BLaER1 treated with 17β-estradiol and CSF1 and Interleukin-3, amounts not matched to agents 10 nM and 100 nM (cell line): ENCODE measurements around the gene GALNT18.

Experiments used
- H3K27ac ChIP-seq, 11 experiments: shearing (Covaris generic); formaldehyde crosslinking; 2 replicates each; pipeline ENCODE4 v1.8.1; 2022
- H3K27me3 ChIP-seq, 11 experiments: shearing (Covaris generic); formaldehyde crosslinking; 2 replicates each; pipeline ENCODE4 v1.8.1; 2022
- H3K36me3 ChIP-seq, 11 experiments: shearing (Covaris generic); formaldehyde crosslinking; 2 replicates each; pipeline ENCODE4 v1.8.1; 2022
- H3K4me1 ChIP-seq, 10 experiments: shearing (Covaris generic); formaldehyde crosslinking; 2 replicates each; pipeline ENCODE4 v1.8.1; 2022
- H3K4me2 ChIP-seq, 11 experiments: shearing (Covaris generic); formaldehyde crosslinking; 2 replicates each; pipeline ENCODE4 v1.8.1; 2022
- H3K4me3 ChIP-seq, 10 experiments: shearing (Covaris generic); formaldehyde crosslinking; 2 replicates each; pipeline ENCODE4 v1.8.1; 2022
- H3K9ac ChIP-seq, 11 experiments: shearing (Covaris generic); formaldehyde crosslinking; 2 replicates each; pipeline ENCODE4 v1.8.1; 2022
- H3K9me3 ChIP-seq, 11 experiments: shearing (Covaris generic); formaldehyde crosslinking; replicated peaks in 1 of 11; 2 replicates each; pipeline ENCODE4 v1.8.1; 2022
- H4K20me1 ChIP-seq, 11 experiments: shearing (Covaris generic); formaldehyde crosslinking; 2 replicates each; pipeline ENCODE4 v1.8.1; 2022
- Cebpa-rat ChIP-seq, 11 experiments: shearing (Covaris generic); IDR thresholded peaks; 2 replicates each; pipeline ENCODE4 v1.8.1; 2022

GALNT18 gene

DNA sequence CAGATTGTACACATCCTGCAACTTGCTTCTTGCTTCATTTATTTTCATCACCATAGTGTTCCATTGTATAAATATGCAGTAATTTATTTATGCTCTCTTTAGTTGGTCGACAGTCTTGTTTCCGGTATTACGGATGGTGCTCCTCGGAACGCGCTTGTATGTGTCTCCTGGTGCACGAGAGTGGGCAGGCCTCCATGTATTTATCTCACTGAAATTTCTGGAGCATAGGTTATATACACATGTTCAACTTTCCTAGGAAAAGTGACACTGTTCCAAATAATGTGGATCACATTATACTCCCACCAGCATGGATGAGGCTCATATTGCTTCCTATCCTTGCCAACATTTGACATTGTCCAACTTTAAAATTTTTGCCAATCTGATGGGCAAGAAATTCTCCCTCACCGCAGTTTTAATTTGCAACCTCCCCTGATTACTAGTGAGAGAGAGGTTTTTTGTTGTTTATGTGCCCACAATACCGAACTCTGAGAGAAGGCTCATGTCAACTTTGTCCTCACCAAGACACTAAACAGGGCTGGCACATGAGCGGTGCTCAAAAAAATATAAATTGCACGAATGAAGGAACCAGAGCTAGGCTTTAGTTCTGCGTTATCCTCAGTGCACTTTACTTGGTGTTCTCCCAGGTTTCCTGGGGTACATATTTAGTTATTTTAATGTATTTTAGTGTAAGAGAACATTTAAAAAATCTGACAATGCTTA lies 272.5 kb downstream of the GALNT18 start:
- no peaks in the 10 kb centered on the region for H3K27me3 ChIP-seq
- no peaks in the 10 kb centered on the region for H4K20me1 ChIP-seq
- H3K4me2 ChIP-seq, result no peak overlapping the region
- H3K9me3 ChIP-seq, result no peaks in the 10 kb centered on the region
- H3K36me3 ChIP-seq, result no peaks in the 10 kb centered on the region
- H3K9ac ChIP-seq, result no peak overlapping the region
- no peak for TF ChIP-seq Cebpa-rat (IDR thresholded peaks at IDR 0.05)
- H3K4me1 ChIP-seq, result no peaks in the 10 kb centered on the region
- H3K27ac ChIP-seq, result no peak overlapping the region
- H3K4me3 ChIP-seq, result no peak overlapping the region

DNA sequence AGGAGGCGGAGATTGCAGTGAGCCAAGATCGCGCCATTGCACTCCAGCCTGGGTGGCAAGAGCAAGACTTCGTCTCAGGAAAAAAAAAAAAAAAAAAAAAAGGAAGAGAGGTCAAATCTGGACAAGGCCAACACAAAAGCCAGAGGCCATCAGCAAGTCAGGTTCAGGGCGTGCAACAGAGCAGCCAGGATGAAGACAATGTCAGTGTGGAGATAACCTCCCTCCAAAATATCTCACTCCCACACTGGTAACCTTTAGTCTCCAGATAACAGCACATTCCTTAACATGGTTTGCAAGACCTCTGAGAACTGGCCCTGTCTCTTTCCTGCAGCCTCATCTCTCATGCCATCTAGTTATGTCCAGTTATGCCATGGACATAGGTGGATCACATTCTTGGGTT lies 273.5 kb downstream of the GALNT18 start:
- no peaks in the 10 kb centered on the region for H4K20me1 ChIP-seq
- no peak overlapping the region for H3K27ac ChIP-seq
- TF ChIP-seq Cebpa-rat (IDR thresholded peaks at IDR 0.05), result no peak
- H3K36me3 ChIP-seq, result no peaks in the 10 kb centered on the region
- no peak overlapping the region for H3K9ac ChIP-seq
- no peak overlapping the region for H3K4me2 ChIP-seq
- no peaks in the 10 kb centered on the region for H3K4me1 ChIP-seq
- no peaks in the 10 kb centered on the region for H3K9me3 ChIP-seq
- H3K27me3 ChIP-seq, result no peaks in the 10 kb centered on the region
- no peak overlapping the region for H3K4me3 ChIP-seq

DNA sequence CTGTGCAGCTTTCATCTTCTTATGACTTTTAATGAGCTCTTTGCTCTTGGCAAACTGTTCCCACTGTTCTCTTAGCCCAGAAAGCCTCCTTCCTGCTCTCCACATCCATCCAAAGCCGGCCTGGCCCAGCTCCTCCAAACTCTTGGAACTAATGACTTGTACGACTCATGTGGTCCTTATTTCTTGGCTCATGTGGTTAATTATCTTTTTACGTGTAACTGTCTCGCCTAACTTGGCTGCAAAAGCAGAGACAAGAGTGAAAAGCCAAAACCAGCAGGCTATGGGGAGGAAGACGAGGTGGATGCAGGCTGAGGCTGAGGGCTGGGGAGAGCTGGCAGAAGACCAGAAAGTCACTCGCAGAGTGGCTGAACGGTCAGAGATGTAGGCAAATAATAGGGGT lies 274.2 kb downstream of the GALNT18 start:
- H3K4me3 ChIP-seq, result no peak overlapping the region
- no peak for TF ChIP-seq Cebpa-rat (IDR thresholded peaks at IDR 0.05)
- no peaks in the 10 kb centered on the region for H3K36me3 ChIP-seq
- no peaks in the 10 kb centered on the region for H3K4me1 ChIP-seq
- H4K20me1 ChIP-seq, result no peaks in the 10 kb centered on the region
- no peaks in the 10 kb centered on the region for H3K27me3 ChIP-seq
- no peaks in the 10 kb centered on the region for H3K9me3 ChIP-seq
- H3K9ac ChIP-seq, result no peak overlapping the region
- H3K4me2 ChIP-seq, result no peak overlapping the region
- no peak overlapping the region for H3K27ac ChIP-seq

DNA sequence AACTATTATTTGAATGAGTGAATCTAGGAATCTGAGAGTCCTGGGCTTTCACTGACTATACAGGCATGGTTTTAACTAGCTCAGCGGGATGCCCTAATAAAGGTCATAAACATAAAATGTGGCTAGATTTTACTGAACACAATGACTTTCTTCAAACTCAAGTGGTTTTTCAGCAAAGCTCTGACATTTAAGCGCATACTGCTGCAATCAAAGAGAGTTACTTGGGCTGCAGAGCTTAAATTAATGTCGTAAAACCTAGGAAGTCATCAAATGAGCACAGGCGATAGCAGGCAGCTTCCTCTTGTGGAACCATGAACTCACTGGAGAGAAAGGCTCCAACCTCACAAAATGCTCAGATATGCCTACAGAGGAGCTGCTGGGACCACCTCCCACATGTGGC lies 275.5 kb downstream of the GALNT18 start:
- no peak overlapping the region for H3K9ac ChIP-seq
- no peaks in the 10 kb centered on the region for H4K20me1 ChIP-seq
- no peak overlapping the region for H3K27ac ChIP-seq
- no peak for TF ChIP-seq Cebpa-rat (IDR thresholded peaks at IDR 0.05)
- no peaks in the 10 kb centered on the region for H3K9me3 ChIP-seq
- no peaks in the 10 kb centered on the region for H3K4me1 ChIP-seq
- no peak overlapping the region for H3K4me2 ChIP-seq
- H3K27me3 ChIP-seq, result no peaks in the 10 kb centered on the region
- H3K4me3 ChIP-seq, result no peak overlapping the region
- H3K36me3 ChIP-seq, result no peaks in the 10 kb centered on the region

DNA sequence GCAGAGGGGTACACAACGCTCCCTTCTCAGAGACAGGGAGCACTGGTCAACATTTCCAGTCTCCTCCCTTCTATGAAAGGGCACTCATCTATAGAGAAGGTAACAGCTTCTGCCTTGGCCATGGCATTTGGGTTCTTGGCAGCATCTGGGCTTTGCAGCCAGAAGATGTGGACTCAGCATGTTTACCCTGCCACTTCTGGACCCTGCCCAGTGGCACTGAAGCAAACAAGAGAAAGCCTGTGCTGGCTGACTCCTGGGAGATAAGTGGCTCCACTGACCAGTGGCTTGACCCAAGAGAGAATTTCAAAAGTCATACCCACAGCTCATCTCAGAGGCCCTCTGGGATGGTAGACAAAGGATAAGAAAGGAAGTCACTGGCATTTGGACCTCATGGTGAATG lies 276.7 kb downstream of the GALNT18 start:
- H3K4me3 ChIP-seq, result no peak overlapping the region
- H3K27me3 ChIP-seq, result no peaks in the 10 kb centered on the region
- H3K9me3 ChIP-seq, result no peaks in the 10 kb centered on the region
- no peaks in the 10 kb centered on the region for H4K20me1 ChIP-seq
- no peaks in the 10 kb centered on the region for H3K36me3 ChIP-seq
- no peak for TF ChIP-seq Cebpa-rat (IDR thresholded peaks at IDR 0.05)
- H3K27ac ChIP-seq, result no peak overlapping the region
- H3K9ac ChIP-seq, result no peak overlapping the region
- H3K4me2 ChIP-seq, result no peak overlapping the region
- no peaks in the 10 kb centered on the region for H3K4me1 ChIP-seq

DNA sequence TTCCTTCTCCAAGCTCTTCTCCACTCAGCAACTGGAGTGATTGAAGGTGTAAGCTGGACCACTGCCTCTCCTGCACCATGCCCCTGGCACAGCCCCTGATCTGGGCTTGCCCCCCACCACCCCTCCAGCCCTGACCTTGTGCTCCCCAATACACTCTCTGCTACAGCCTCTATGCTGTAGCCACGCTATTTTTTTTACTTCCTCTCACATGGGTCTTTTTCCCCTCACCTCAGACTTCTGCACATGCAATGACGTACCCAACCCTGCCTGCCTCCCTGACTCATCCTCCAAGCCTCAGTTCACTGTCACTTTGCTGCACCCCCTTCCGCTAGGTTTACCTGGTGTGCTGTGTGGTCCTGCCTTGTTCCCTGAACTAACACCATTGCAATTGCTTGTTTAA lies 277.8 kb downstream of the GALNT18 start:
- Histone ChIP-seq H3K4me3 (no peak overlapping the region), H3K9me3 (no peaks in the 10 kb centered on the region), H3K36me3 (no peaks in the 10 kb centered on the region), H3K27ac (no peak overlapping the region), H3K4me1 (no peaks in the 10 kb centered on the region), H3K4me2 (no peak overlapping the region), H3K9ac (no peak overlapping the region), H3K27me3 (no peaks in the 10 kb centered on the region), H4K20me1 (no peaks in the 10 kb centered on the region)
- TF ChIP-seq Cebpa-rat (IDR thresholded peaks at IDR 0.05), result no peak

DNA sequence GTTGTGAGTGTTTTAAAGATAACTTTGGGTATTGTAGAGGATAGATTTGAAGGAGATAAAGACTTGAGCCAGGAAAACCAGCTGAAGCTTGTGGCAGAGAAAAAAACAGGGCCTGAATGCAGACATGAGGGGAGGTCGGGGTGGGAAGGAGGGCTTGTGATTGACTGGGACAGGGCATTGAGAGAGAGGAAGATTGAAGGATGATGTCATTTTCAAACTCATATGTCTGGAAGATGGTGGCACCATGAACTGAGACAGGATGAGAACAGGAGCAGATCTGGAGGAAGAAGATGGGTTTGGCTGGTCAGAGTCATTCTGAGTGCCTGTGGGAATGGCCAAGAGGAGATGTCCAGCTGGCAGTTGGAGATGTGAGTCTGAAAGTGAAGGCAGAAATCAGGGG lies 283.5 kb downstream of the GALNT18 start:
- Histone ChIP-seq H3K4me3 (no peak overlapping the region), H4K20me1 (no peaks in the 10 kb centered on the region), H3K27me3 (no peaks in the 10 kb centered on the region), H3K4me1 (no peaks in the 10 kb centered on the region), H3K9ac (no peak overlapping the region), H3K4me2 (no peak overlapping the region), H3K36me3 (no peaks in the 10 kb centered on the region), H3K27ac (no peak overlapping the region), H3K9me3 (no peaks in the 10 kb centered on the region)
- TF ChIP-seq Cebpa-rat (IDR thresholded peaks at IDR 0.05), result no peak

DNA sequence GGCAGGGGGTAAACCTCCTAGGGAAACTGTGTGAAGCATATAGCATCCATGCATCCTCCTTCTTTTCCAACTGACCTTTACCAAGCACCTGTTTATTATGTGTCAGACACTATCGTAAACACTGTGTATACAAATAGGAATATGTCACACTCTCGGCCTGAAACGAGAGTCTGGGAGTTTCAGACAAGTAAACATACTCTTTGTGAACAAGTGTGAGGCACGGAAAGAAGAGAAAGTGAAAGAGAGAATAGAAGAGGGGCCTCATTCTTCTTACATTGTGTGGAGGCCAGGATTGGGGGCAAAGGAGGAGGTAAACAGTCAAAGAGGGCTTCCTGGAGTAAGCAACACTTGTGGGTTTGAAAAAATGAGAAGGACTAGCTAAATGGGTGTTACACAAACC lies 285.1 kb downstream of the GALNT18 start:
- H3K4me3 ChIP-seq, result no peak overlapping the region
- H3K9ac ChIP-seq, result no peak overlapping the region
- no peaks in the 10 kb centered on the region for H4K20me1 ChIP-seq
- H3K36me3 ChIP-seq, result no peaks in the 10 kb centered on the region
- TF ChIP-seq Cebpa-rat (IDR thresholded peaks at IDR 0.05), result no peak
- H3K4me1 ChIP-seq, result no peaks in the 10 kb centered on the region
- H3K9me3 ChIP-seq, result no peaks in the 10 kb centered on the region
- H3K27ac ChIP-seq, result no peak overlapping the region
- H3K4me2 ChIP-seq, result no peak overlapping the region
- no peaks in the 10 kb centered on the region for H3K27me3 ChIP-seq

DNA sequence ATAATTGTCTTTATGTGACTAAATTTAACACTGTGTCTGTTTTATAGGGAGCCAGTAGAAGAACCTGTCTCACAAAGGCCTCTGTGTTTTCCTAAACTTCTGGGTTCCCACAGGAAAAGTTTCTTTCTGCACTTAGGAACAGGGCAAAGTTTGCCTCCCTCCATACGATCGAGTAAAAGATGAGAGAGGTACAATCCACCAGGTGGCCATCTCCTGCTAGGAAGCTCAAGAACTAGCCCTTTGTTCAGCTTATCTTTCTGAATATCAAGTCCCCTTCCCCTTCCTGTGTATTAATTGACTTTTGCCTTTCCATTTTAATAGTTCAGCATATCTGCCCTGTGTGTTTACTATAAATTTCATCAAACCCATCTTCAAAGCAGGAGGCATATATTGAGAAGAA lies 286.8 kb downstream of the GALNT18 start:
- Histone ChIP-seq H3K9me3 (no peaks in the 10 kb centered on the region), H3K4me2 (no peak overlapping the region), H3K27me3 (no peaks in the 10 kb centered on the region), H4K20me1 (no peaks in the 10 kb centered on the region; a peak in 1 of 22 replicates), H3K4me1 (no peaks in the 10 kb centered on the region), H3K4me3 (no peak overlapping the region), H3K36me3 (no peaks in the 10 kb centered on the region), H3K27ac (no peak overlapping the region), H3K9ac (no peak overlapping the region)
- no peak for TF ChIP-seq Cebpa-rat (IDR thresholded peaks at IDR 0.05)

DNA sequence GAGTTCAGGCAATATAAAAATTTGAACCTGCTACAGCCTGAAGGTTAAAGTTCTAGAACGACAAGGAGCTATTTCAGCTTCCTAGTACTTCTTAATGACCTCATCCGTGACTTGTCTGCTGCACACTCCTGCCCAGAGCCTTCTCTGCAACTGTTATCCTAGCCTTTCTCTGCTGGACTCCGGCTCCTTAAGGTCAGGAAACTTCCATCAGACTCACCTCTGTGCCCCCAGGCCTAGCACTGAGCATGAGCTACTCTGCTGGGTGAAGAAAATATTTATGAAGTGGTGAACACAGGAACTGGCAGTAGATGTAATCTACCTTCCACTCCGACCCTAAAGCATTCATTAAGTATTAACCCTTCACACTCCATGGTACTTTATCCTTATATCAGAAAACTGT lies 287.2 kb downstream of the GALNT18 start:
- TF ChIP-seq Cebpa-rat (IDR thresholded peaks at IDR 0.05), result no peak
- Histone ChIP-seq H3K4me3 (no peak overlapping the region), H3K4me1 (no peaks in the 10 kb centered on the region), H3K9ac (no peak overlapping the region), H3K36me3 (no peaks in the 10 kb centered on the region), H4K20me1 (no peaks in the 10 kb centered on the region; a peak in 1 of 22 replicates), H3K4me2 (no peak overlapping the region), H3K27me3 (no peaks in the 10 kb centered on the region), H3K9me3 (no peaks in the 10 kb centered on the region), H3K27ac (no peak overlapping the region)
